MG63 (cell line): ENCODE measurements around the gene LASP1. TPM values are rescaled to one million over a fixed set of nuclear protein-coding genes. Genes with fewer than 3 reads are reported as not detected.
"Not testable (repeated sequence)": the region's sequence is repeated elsewhere in the genome, so short reads cannot be mapped to it uniquely, and the experiment has no call there.

Source experiments
- DNase-seq: peaks from one replicate; pipeline ENCODE4 v3.0.0-alpha.2; 2020
- H3K27me3 ChIP-seq: fragments of 250-450 bp; sonication (Bioruptor Pico); 2 replicates; pipeline ENCODE4 v1.5.1; 2020; ENCODE audit warnings: mild to moderate bottlenecking, moderate library complexity
- H3K36me3 ChIP-seq: fragments of 250-450 bp; sonication (Bioruptor Pico); 2 replicates; pipeline ENCODE4 v1.5.1; 2020; ENCODE audit warnings: mild to moderate bottlenecking, moderate library complexity
- H3K4me3 ChIP-seq: fragments of 250-450 bp; sonication (Bioruptor Pico); 2 replicates; pipeline ENCODE4 v1.5.1; 2020; ENCODE audit warnings: mild to moderate bottlenecking, moderate library complexity
- H3K9me3 ChIP-seq: fragments of 250-450 bp; sonication (Bioruptor Pico); 2 replicates; pipeline ENCODE4 v1.5.1; 2020; ENCODE audit warnings: mild to moderate bottlenecking, moderate library complexity
- total RNA-seq: library from RNA; depleted of rRNA; stranded (reverse); fragments of >200 nt; shearing (Covaris generic); gene quantifications from 2 replicates; pipeline ENCODE4 v1.2.3, GENCODE V29; 2014; ENCODE audit warnings: low replicate concordance

LASP1 gene
- total RNA-seq, 1 experiment from 2014 or later: 323 TPM

DNA sequence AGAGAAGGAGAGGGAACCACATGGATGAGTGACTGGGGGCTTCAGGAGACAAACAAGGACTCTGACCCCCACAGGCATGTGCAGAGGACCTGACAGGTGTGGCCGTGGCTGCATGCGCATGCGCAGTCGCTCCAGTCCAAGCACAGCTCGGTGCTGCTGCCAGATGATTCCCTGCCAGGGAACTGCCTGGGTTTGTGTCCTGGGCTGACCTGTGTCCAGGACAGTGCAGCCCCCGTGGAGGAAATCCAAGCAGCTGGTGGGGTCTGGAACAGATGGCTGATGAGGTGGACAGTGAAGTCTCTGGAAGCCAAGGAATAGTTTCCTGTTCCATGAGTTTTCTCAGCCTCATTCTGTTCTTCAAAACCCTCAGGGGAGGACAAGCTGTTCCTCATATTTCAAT, 27.3 kb downstream of the LASP1 start:
- no peak for DNase-seq
- Histone ChIP-seq H3K4me3 (no peak overlapping the region), H3K36me3 (peaks cover 90% of the 10 kb centered on the region), H3K9me3 (no peaks in the 10 kb centered on the region), H3K27me3 (no peaks in the 10 kb centered on the region)

DNA sequence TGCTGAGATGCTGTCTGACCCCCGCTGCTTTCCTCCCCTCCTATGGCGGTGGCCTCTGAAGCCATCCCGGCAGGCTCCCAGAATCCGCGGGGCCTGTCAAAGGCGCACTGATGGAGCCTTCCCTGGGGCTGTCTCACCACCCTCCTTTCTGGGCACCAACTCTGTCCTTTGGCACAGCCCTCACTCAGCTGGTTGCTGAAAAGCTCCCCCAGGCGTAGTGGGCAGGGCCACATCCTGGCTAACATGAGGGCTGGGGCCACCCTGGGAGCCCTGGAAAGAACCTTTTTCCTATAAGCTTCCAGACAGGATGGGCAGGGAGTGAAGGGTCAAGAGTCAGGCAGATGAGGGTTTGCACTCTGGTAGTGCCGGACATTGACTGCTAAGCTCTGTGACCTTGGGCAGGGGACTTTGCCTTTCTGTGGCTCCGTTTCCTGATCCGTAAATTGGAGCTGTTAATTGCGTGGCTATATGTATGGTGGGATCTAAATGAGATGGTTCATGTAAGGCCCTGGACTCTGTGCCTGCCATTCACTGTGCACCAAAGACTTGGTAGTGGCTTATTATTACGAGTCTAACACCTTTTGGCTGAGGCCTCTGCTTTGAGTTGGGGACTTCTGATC, 27.9 kb downstream of the LASP1 start:
- no peak for DNase-seq
- H3K36me3 ChIP-seq: peaks cover 86% of the 10 kb centered on the region
- no peaks in the 10 kb centered on the region for H3K9me3 ChIP-seq
- H3K27me3 ChIP-seq: no peaks in the 10 kb centered on the region
- H3K4me3 ChIP-seq: no peak overlapping the region

DNA sequence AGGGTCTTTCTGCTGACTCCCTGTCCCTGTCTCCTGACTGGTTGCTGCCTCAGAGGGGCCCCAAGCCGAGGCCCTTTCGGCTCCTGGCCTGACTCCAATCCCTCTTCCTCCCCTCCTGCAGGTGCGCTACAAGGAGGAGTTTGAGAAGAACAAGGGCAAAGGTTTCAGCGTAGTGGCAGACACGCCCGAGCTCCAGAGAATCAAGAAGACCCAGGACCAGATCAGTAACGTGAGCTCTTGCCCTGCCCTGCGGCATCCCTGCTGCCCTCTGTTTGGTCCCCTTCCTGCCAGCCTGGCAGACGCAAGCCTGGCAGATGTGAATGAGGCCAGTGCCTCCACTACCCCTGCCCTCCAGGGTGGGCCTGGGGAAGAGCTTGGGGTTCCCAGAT, 28.4 kb downstream of the LASP1 start:
- DNase-seq: no peak
- Histone ChIP-seq H3K4me3 (no peak overlapping the region), H3K9me3 (no peaks in the 10 kb centered on the region), H3K36me3 (peaks cover 86% of the 10 kb centered on the region), H3K27me3 (no peaks in the 10 kb centered on the region)

DNA sequence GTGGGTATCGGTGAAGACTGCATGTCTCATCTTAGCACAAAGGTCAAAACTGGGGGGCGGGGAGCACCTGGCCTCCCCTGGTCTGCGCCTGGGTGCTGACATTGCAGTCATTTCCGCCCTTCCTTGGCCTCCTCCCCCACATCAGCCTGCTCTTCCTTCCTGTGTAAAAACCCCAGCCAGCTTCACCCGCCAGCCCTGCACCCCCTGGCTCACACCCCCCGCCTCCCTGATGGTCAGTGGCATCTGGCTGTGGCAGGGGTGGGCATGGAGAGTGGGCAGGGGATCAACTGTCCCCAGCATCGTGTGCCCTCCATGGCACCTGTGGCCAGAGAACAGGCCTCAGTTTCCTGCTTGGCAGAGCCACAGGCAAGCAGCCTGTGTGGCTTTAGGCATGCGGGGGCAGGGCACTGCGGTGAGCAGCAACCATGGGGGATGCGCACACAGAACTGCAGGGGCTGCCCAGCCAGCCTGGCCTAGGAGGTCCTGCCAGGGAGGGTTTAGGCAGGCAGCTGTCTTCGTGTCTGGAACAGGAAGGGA, 29.0 kb downstream of the LASP1 start:
- H3K27me3 ChIP-seq: no peaks in the 10 kb centered on the region
- no peaks in the 10 kb centered on the region for H3K9me3 ChIP-seq
- no peak overlapping the region for H3K4me3 ChIP-seq
- DNase-seq: no peak
- H3K36me3 ChIP-seq: peaks cover 87% of the 10 kb centered on the region

DNA sequence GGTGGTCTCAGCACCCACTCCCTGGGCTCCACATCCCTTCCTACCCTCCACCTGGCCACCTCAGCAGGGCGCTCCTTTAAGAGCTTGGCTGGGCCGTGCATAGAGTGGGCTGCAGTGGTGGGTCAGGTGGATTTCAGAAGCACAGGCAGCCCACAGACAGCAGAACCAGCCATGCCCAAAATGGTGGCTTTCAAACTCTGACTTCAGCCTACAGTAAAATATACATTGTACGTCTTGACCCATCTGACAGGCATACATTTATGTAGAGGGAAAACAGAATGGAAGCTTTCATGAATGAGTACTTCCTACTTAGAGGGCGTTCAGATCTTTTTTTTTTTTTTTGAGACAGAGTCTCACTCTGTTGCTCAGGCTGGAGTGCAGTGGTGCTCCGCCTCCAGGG, 29.6 kb downstream of the LASP1 start:
- Histone ChIP-seq H3K4me3 (no peak overlapping the region), H3K9me3 (no peaks in the 10 kb centered on the region), H3K36me3 (peaks cover 88% of the 10 kb centered on the region), H3K27me3 (no peaks in the 10 kb centered on the region)
- DNase-seq: no peak

DNA sequence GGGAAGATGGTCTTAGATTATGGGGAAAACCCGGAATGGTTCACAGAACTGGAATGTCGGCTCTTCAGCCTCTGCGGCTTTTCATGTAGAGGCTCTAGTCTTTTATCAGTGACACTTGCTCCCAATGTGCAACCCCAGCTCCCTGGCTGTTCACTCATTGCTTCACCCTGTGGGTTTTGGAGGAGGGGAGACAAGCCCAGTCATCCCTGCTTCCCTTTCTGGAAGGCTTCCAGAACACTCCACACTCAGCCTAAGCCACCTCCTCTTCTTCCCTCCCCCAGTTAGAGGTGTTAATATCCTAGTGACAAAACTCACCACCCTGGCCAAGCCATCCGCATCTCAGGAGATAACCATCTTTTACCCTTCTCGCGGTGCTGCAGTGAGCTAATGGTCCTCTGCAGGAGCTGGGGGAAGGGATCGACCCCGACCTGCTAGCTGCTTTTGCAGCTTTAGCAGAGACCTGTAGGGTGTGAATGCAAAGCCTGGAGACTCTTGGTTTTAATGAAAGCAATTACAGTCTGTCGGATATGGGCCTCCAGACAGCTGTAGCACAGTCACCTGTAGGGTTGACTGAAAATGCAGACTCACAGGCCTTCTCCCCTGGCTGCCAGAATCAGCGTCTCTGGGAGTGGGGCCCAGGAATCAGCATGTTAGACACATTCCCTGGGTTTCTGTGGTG, 31.3 kb downstream of the LASP1 start:
- peak; percentile 45 for DNase-seq
- no peaks in the 10 kb centered on the region for H3K9me3 ChIP-seq
- peaks cover 87% of the 10 kb centered on the region for H3K36me3 ChIP-seq
- H3K4me3 ChIP-seq: no peak overlapping the region
- no peaks in the 10 kb centered on the region for H3K27me3 ChIP-seq

DNA sequence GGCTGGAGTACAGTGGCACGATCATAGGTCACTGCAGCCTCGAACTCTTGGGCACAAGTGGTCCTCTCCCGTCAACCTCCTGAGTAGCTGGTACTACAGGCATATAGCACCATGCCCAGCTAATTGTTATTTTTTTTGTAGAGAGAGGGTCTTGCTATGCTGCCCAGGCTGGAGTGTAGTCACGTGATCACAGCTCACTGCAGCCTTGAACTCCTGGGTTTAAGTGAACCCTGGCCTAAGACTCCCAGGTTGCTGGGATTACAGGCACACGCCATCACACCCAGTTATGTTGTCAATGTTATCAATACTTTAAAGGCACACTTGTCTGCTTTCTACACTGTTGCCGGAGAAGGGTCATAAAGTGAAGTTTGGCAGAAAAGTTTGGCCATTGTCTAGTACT, 33.5 kb downstream of the LASP1 start:
- Histone ChIP-seq H3K9me3 (no peaks in the 10 kb centered on the region), H3K36me3 (peaks cover 83% of the 10 kb centered on the region)

DNA sequence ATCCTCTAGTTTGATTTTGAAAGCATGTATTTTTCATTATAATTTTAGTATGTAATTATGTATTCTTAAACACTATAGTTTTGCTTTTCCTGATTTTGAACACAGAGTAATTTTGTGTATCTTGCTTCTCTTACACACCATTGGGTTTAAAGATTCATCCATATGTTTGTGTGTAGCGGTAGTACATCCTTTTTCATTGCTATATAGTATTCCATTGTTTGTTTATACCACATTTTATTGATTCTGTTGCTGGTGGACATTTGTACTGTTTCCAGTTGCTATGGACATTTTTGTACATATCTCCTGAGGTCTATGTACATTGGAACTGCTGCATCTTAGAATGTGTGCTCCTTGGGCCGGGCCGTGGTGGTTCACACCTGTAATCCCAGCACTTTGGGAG, 35.0 kb downstream of the LASP1 start:
- H3K36me3 ChIP-seq: peaks cover 85% of the 10 kb centered on the region
- no peak for DNase-seq

More for the DNA sequence above, 33.5 kb downstream of the LASP1 start:
- H3K4me3 ChIP-seq: no peak overlapping the region
- H3K27me3 ChIP-seq: no peaks in the 10 kb centered on the region
- no peak for DNase-seq

DNA sequence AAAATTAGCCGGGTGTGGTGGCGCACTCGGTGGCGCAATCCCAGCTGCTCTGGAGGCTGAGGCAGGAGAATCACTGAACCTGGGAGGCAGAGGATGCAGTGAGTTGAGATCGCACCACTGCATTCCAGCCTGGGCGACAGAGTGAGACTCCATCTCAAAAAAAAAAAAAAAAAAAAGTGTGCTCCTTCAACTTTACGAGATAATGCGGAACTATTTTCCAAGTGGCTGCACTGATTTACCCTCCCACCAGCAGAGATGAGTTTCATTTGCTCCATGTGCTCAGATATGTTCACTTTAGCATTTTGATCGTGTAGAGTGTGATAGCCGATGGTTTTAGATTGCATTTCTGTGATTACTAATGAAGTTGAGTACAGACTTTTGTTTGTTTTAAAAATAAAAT, 35.5 kb downstream of the LASP1 start:
- Histone ChIP-seq H3K9me3 (no peaks in the 10 kb centered on the region), H3K4me3 (no peak overlapping the region), H3K36me3 (peaks cover 85% of the 10 kb centered on the region), H3K27me3 (no peaks in the 10 kb centered on the region)
- DNase-seq: no peak

More for the DNA sequence above, 35.0 kb downstream of the LASP1 start:
- H3K4me3 ChIP-seq: no peak overlapping the region
- H3K27me3 ChIP-seq: no peaks in the 10 kb centered on the region
- no peaks in the 10 kb centered on the region for H3K9me3 ChIP-seq

DNA sequence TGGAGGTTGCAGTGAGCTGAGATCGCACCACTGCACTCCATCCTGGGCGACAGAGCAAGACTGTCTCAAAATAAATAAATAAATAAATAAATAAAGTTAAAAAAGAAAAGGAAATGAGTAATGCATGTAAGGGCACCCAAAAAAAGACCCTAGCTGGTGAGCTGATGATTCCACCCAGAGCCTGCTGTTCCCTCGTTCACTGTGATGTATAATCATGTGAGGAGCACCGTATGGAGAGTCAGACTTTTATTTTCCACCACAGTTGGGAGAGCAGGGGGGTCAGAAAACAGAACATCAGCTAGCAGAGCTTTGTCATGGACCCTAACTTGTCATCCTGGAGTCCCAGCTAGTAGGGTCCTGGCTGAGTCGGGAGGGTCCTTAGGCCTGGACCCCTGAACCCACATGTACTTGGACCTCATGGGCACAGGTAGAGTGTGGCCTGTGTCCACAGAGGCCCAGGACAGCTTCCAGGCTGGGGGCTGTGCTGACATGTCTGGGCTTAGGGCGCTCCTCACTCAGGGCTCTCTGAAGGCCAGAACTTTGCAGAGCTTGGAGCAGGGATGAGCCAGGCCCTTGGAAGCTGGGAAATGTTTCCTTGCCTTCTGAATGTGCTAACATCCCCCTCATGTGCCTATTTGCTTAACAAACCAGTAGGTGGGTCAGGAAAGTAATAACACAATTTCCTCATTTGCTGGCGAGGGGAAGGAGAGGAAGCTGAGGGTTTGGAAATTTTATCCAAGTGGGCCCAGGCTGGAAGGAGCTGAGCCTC, 36.8 kb downstream of the LASP1 start:
- peaks cover 81% of the 10 kb centered on the region for H3K36me3 ChIP-seq
- no peak for DNase-seq
- H3K27me3 ChIP-seq: no peaks in the 10 kb centered on the region
- H3K9me3 ChIP-seq: no peaks in the 10 kb centered on the region
- H3K4me3 ChIP-seq: no peak overlapping the region

DNA sequence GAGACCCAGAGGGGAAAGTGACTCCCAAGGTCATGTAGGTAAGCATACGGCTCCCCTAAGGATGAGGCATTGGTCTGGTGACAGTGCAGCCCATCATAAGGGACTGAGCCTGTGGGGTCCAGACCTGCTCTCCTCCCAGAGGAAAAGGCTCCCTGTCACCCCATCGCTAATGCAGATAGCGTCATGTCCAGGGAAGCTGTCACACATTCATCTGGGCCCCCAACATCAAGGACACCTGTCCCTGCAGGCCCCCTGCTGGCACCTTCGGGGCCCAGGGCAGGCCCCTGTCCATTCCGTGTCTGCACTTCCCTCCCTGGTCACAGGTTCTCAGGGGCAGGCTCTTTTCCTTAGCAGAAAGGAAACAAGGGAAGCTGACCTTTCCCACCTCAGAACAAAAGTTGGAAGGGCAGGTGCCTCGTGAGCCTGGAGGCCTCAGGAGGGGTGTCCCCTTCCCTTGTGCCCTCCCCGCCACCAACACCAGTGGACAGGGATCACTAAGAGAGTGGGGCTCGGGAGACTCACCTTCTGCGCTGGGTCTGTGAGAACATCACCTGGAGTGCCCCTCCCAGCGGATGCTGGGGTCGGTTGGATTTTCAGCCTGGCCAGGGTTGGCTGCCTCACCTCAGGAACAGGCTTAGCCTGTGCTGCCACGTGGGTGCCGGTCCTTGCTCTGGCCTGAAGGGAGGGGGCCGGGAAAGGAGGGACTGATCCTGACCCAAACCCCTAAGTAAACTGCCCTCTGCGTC, 38.2 kb downstream of the LASP1 start:
- Histone ChIP-seq H3K4me3 (no peak overlapping the region), H3K9me3 (no peaks in the 10 kb centered on the region), H3K27me3 (no peaks in the 10 kb centered on the region), H3K36me3 (peaks cover 86% of the 10 kb centered on the region)
- no peak for DNase-seq

DNA sequence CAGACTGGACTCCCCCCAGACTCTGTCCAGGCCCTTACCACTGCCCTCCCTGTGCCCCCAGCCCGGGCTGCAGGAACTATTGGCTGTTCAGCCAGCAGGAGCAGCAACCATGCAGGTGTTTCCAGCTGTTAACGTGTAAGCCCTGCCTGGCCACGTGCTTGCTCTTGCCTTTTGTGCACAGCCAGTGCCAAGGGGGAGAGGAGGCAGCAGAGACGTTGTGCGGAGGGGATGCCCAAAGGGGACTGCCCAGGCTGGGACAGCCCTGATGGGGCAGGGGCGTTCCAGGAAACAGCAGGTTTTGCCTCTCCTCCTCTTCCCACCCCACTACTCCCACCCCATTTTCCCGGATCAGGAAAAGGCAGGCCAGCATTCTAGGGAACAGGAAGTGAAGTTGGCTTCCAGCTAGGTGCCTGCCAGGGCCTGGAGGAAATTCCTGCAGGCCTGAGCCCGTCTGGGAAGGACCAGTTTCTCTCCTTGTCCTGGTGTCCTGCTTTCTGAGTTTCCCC, 38.9 kb downstream of the LASP1 start:
- DNase-seq: no peak
- H3K4me3 ChIP-seq: no peak overlapping the region
- peaks cover 86% of the 10 kb centered on the region for H3K36me3 ChIP-seq

DNA sequence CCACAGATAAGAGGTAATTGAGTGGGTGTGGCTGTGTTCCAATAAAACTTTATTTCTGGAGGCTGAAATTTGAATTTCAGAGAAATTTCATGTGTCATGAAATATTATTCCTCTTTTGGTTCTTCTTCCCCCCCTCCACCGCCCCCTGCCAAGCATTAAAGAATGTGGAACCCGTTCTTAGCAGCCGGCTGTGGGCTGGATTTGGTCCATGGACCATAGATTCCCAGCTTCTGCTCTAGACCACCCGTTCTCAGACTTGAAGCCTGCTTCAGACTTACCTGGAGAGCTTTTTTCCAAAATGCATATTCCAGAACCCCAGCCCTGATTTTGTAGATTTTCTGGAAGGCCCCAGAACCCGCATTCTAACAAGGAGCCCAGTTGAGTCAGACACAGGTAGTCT, 40.5 kb downstream of the LASP1 start:
- H3K9me3 ChIP-seq: no peaks in the 10 kb centered on the region
- H3K4me3 ChIP-seq: no peak overlapping the region
- DNase-seq: no peak
- no peaks in the 10 kb centered on the region for H3K27me3 ChIP-seq
- H3K36me3 ChIP-seq: peaks cover 88% of the 10 kb centered on the region

More for the DNA sequence above, 38.9 kb downstream of the LASP1 start:
- Histone ChIP-seq H3K27me3 (no peaks in the 10 kb centered on the region), H3K9me3 (no peaks in the 10 kb centered on the region)

DNA sequence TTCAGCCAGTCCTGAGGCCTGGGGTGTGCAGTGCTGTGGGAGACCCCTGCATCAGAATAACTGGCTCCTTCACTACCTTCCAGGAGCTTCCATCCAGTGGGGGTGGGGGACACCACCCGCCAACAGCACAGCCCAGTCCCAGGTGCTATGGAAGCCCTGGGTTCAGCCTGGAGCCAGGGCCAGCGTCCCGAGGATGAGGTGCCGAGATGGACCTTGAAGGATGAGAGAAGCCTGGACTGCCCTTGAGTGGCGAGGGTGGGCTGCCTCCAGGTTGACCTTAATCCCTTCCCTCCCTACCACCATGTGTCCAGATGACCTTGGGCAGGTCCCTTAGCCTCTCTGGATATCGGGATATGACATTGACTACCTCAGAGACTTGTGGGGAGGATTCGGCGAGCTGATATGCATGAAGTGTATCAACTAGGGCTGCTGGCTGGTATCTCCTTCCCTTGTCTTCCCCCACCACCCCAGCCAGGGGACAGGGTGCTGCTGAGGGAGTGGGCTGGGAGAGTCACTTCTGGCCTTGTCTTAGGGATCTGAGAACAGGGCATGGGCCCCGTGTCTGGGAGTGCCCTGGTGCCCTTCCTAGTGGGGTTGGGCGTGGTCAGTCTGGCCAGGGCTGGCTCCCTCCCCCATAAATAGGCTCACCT, 41.3 kb downstream of the LASP1 start:
- H3K36me3 ChIP-seq: peaks cover 91% of the 10 kb centered on the region
- DNase-seq: no peak
- H3K4me3 ChIP-seq: no peak overlapping the region
- H3K27me3 ChIP-seq: no peaks in the 10 kb centered on the region
- H3K9me3 ChIP-seq: no peaks in the 10 kb centered on the region

DNA sequence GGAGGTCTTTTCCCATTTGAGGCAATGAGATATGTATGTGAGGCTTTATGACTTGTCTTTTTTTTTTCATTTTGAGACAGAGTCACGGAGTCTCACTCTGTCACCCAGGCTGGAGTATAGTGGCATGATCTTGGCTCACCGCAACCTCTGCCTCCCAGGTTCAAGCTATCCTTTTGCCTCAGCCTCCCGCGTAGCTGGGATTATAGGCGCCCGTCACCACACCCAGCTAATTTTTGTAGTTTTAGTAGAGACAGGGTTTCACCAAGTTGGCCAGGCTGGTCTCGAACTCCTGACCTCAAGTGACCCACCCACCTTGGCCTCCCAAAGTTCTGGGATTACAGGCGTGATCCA, 41.8 kb downstream of the LASP1 start:
- not testable (repeated sequence) for H3K4me3 ChIP-seq, H3K27me3 ChIP-seq, H3K9me3 ChIP-seq, DNase-seq
- peaks cover 93% of the 10 kb centered on the region for H3K36me3 ChIP-seq

DNA sequence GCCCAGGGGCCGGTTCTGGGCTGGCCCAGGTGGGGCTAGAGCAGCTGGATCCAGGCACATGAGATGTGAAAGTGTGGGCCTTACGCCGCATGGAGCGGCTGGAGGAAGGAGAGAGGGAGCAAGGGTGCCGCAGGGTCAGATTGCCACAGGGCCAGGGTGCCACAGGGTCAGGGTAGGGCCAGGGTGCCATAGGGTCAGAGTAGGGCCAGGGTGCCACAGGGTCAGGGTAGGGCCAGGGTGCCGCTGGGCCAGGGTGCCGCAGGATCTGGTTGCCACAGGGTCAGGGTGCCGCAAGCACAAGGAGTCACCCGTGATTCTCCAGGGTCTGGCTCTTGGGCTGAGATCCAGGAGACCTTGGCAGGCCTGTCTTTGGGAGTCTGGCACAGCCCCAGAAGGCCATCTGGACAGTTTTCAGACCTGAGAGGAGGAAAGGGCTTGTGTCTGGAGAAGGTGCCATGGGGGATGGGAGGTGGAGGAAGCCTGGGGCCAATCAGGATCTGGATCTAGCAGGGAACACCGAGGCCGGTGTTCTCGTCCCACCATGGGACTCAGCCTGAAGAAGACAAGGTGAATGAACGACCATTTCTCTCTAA, 42.5 kb downstream of the LASP1 start:
- Histone ChIP-seq H3K4me3 (no peak overlapping the region), H3K9me3 (no peaks in the 10 kb centered on the region), H3K36me3 (peaks cover 94% of the 10 kb centered on the region), H3K27me3 (no peaks in the 10 kb centered on the region)
- peak; percentile 64 for DNase-seq
